HepG2 (cell line): ENCODE results near the gene ELOVL5. TPM values are rescaled to one million over a fixed set of nuclear protein-coding genes. Genes with fewer than 3 reads are reported as not detected.
A peak's percentile ranks its signal among the peaks of the same experiment; 100 is the strongest.

Source experiments
- ATAC-seq: fragments of 200-7000 bp; cut with Tn5 transposase; 3 replicates; pipeline ENCODE4 v1.9.1; 2020; ENCODE audit warnings: mild to moderate bottlenecking, moderate library complexity
- BruUV-seq: library from RNA; stranded (reverse); fragments of 400-500 nt; replicated peaks from 2 replicates; lab custom pipeline; 2021; lab: Mats Ljungman, UMichigan
- CTCF ChIA-PET: fragments of 300-600 bp; formaldehyde crosslinking; extraction: SDS; loops from one replicate; lab custom pipeline; 2021; ENCODE audit warnings: low total read pairs, inconsistent platforms, low intra/inter-chr PET ratio; lab: Yijun Ruan, JAX
- POLR2A ChIA-PET: fragments of 350-600 bp; sonication (Branson Sonifier 250); formaldehyde crosslinking; loops from one replicate; lab custom pipeline; 2020; ENCODE audit warnings: antibody characterized with exemption, inconsistent platforms; lab: Yijun Ruan, JAX
- DNase-seq: peaks from one replicate; pipeline ENCODE4 v3.0.0-alpha.2; 2015; ENCODE audit warnings: low spot score
- FAIRE-seq: peaks from 3 replicates; lab custom pipeline; 2011; peaks lifted over from hg19 to GRCh38; lab: Jason Lieb, UNC
- H2AFZ ChIP-seq: one replicate; pipeline ENCODE4 v1.6.1; 2011; ENCODE audit warnings: low read length, inconsistent platforms
- H3K27ac ChIP-seq: fragments of 300-600 bp; 3 replicates; pipeline ENCODE4 v1.8.0; 2011; ENCODE audit warnings: mixed run types, mild to moderate bottlenecking, mixed read lengths, low read length, inconsistent platforms; ENCODE audit not compliant: insufficient read depth; ENCODE audit errors: extremely low read length
- H3K27me3 ChIP-seq, 2 experiments: fragments of 200-600 bp in 1 of 2; 2 replicates in 1 of 2; 3 replicates in 1 of 2; pipeline versions ENCODE4 v1.6.0 to v1.8.0; 2011; ENCODE audit warnings: low read length in 2 of 2, mild to moderate bottlenecking in 2 of 2, moderate library complexity in 2 of 2, inconsistent platforms in 1 of 2; ENCODE audit not compliant: insufficient read depth in 2 of 2, control insufficient read depth in 1 of 2
- H3K36me3 ChIP-seq, 2 experiments: fragments of 200-600 bp in 1 of 2; replicated peaks in 1 of 2; 2 replicates in 1 of 2; 3 replicates in 1 of 2; pipeline versions ENCODE4 v1.5.1 to v1.8.0; 2011; ENCODE audit warnings: low read length in 2 of 2, inconsistent platforms in 1 of 2; ENCODE audit not compliant: insufficient read depth in 2 of 2, control insufficient read depth in 1 of 2
- H3K4me1 ChIP-seq: 2 replicates; pipeline ENCODE4 v1.5.1; 2012; ENCODE audit warnings: low read length, inconsistent platforms; ENCODE audit not compliant: insufficient read depth
- H3K4me2 ChIP-seq: 2 replicates; pipeline ENCODE4 v1.6.0; 2011; ENCODE audit warnings: low read depth, low read length, inconsistent platforms
- H3K4me3 ChIP-seq, 3 experiments: fragments of 200-600 bp in 1 of 3; sonication (generic), shearing (Covaris generic) in 1 of 3; replicated peaks in 1 of 3; 2 replicates each; pipeline ENCODE4 v1.5.1; 2011 to 2016; ENCODE audit warnings: low read length in 3 of 3, inconsistent platforms in 2 of 3, low read depth in 2 of 3, mild to moderate bottlenecking in 2 of 3, control low read depth in 1 of 3, mixed read lengths in 1 of 3; ENCODE audit not compliant: insufficient read depth in 1 of 3
- H3K79me2 ChIP-seq: one replicate; pipeline ENCODE4 v1.6.1; 2011; ENCODE audit warnings: low read length, inconsistent platforms; ENCODE audit not compliant: insufficient read depth
- H3K9ac ChIP-seq: 2 replicates; pipeline ENCODE4 v1.6.0; 2011; ENCODE audit warnings: mild to moderate bottlenecking, low read depth, low read length, inconsistent platforms; ENCODE audit not compliant: insufficient read depth
- H3K9me3 ChIP-seq: 2 replicates; pipeline ENCODE4 v1.5.1; 2012; ENCODE audit warnings: mild to moderate bottlenecking, low read length
- H4K20me1 ChIP-seq: 2 replicates; pipeline ENCODE4 v1.6.0; 2011; ENCODE audit warnings: inconsistent platforms, mild to moderate bottlenecking, low read length, moderate library complexity; ENCODE audit not compliant: insufficient read depth
- CBFB ChIP-seq: sonication (generic); formaldehyde crosslinking; IDR thresholded peaks from 2 replicates; pipeline ENCODE4 v1.4.0; 2020; ENCODE audit warnings: missing genetic modification reagents
- CEBPB ChIP-seq: IDR thresholded peaks from 2 replicates; pipeline ENCODE4 v1.6.1; 2011; ENCODE audit warnings: low read depth, low read length, improper control_type of control experiment, borderline replicate concordance
- JARID2 ChIP-seq: sonication (generic); formaldehyde crosslinking; IDR thresholded peaks from 2 replicates; pipeline ENCODE4 v1.8.1; 2023; ENCODE audit warnings: missing genetic modification reagents, inconsistent platforms; ENCODE audit not compliant: insufficient replicate concordance
- MED1 ChIP-seq: sonication (generic); formaldehyde crosslinking; IDR thresholded peaks from 2 replicates; pipeline ENCODE4 v1.4.0; 2020; ENCODE audit warnings: missing genetic modification reagents
- SNAPC5 ChIP-seq: sonication (generic); formaldehyde crosslinking; IDR thresholded peaks from 2 replicates; pipeline ENCODE4 v1.8.1; 2023; ENCODE audit warnings: mild to moderate bottlenecking, missing genetic modification reagents, borderline replicate concordance
- SOX13 ChIP-seq, 3 experiments: fragments of 450-650 bp in 1 of 3; sonication (generic) in 1 of 3; formaldehyde crosslinking in 1 of 3; IDR thresholded peaks in 2 of 3; conservative IDR thresholded peaks in 1 of 3; 2 replicates each; pipeline versions ENCODE4 v1.5.0 to v1.6.1; 2016 to 2020; ENCODE audit warnings: antibody characterized with exemption in 1 of 3, mild to moderate bottlenecking in 1 of 3, missing compliant biosample characterization in 1 of 3, missing genetic modification reagents in 1 of 3, moderate library complexity in 1 of 3
- TRIM22 ChIP-seq: fragments of 450-650 bp; IDR thresholded peaks from 2 replicates; pipeline ENCODE4 v1.6.1; 2017
- ZBTB34 ChIP-seq: sonication (generic); formaldehyde crosslinking; IDR thresholded peaks from 2 replicates; pipeline ENCODE4 v1.8.0; 2022; ENCODE audit warnings: mild to moderate bottlenecking, missing genetic modification reagents
- WGBS: methylation state at CpG from one replicate; pipeline ENCODE4 v1.1.6; 2017; ENCODE audit warnings: low lambda C conversion rate; 5-methylcytosine and 5-hydroxymethylcytosine counted together
- in situ Hi-C: cut with HindIII; loops from 2 replicates; pipeline ENCODE4 v1.10.0; 2017; ENCODE audit warnings: low pct_unique_long_range_greater_than_20kb; ENCODE audit not compliant: extremely low pct_ligation_motif_present
- intact Hi-C: fragments of 100-400 bp; cut with micrococcal nuclease; formaldehyde crosslinking; loops from one replicate; pipeline ENCODE4 v1.10.0; 2022; ENCODE audit not compliant: unreplicated experiment
- polyA plus RNA-seq, 8 experiments: library from polyadenylated mRNA; depleted of rRNA in 3 of 8; stranded (reverse) in 7 of 8; unstranded in 1 of 8; fragments of >200 nt; fragmentation: Illumina TruSeq in 4 of 8; extraction: Trizol in 4 of 8; gene quantifications; 2 replicates each; pipeline versions ENCODE4 v1.2.1 to v1.2.3, GENCODE V29; 2011 to 2016; ENCODE audit warnings: low read depth in 4 of 8, missing spikeins in 1 of 8, mixed read lengths in 1 of 8; ENCODE audit not compliant: insufficient read depth in 1 of 8
- total RNA-seq, 5 experiments: library from RNA; depleted of rRNA; stranded (reverse); fragments of >200 nt; fragmentation: Illumina TruSeq; extraction: Trizol; gene quantifications; 2 replicates each; pipeline ENCODE4 v1.2.3, GENCODE V29; 2016; ENCODE audit warnings: low read depth in 1 of 5

The ELOVL5 gene
- total and polyA plus RNA-seq, 2 of the 13 experiments (the other 11 are each of a cell fraction or from before 2014, with no cell fraction given), result 50.1 to 72.4 TPM

GRCh38 chr6:53376661-53377226, 28.0 kb upstream of the ELOVL5 start (continued):
- no peak for TF ChIP-seq TRIM22
- no peak for TF ChIP-seq CBFB (CRISPR knock-in tag)

- no peaks in the 10 kb centered on the region for H3K36me3 ChIP-seq
- CTCF ChIA-PET, result no interaction called here
- FAIRE-seq, result no peak
- no peaks in the 10 kb centered on the region for H3K9me3 ChIP-seq
- intact Hi-C loops, result no loop called here
- no peak overlapping the region for H3K4me3 ChIP-seq
- TF ChIP-seq JARID2, result no peak
- 0 out of 2 replicates have a peak, but pooled peaks have one; percentile 9 for TF ChIP-seq CEBPB
- TF ChIP-seq, all 625 proteins: peak for 1
- Histone ChIP-seq H3K27ac (no peak overlapping the region), H3K4me2 (no peak overlapping the region), H4K20me1 (no peaks in the 10 kb centered on the region), H3K9ac (no peak overlapping the region), H3K27me3 (no peaks in the 10 kb centered on the region), H3K79me2 (no peaks in the 10 kb centered on the region), H3K4me1 (peaks cover 42% of the 10 kb centered on the region), H2AFZ (no peak overlapping the region)
- in situ Hi-C loops, result no loop called here
- no TSS peak for BruUV-seq
- ATAC-seq (no peak), DNase-seq (no peak)
- POLR2A ChIA-PET, result no interaction called here
Measured at GRCh38 chr6:53375847-53376246, 27.1 kb upstream of the ELOVL5 start.

- no peak overlapping the region for H3K4me3 ChIP-seq
- in situ Hi-C loops, result no loop called here
- WGBS, result 16% methylated on average over 4 of the region's 4 CpGs
- no peaks in the 10 kb centered on the region for H3K79me2 ChIP-seq
- H2AFZ ChIP-seq, result no peak overlapping the region
- no peak overlapping the region for H3K9ac ChIP-seq
- H3K4me2 ChIP-seq, result no peak overlapping the region
- no peak overlapping the region for H3K27ac ChIP-seq
- ChIA-PET CTCF (no interaction called here), POLR2A (no interaction called here)
- FAIRE-seq (no peak), ATAC-seq (no peak), DNase-seq (no peak)
- no peaks in the 10 kb centered on the region for H3K27me3 ChIP-seq
- no peaks in the 10 kb centered on the region for H3K36me3 ChIP-seq
- no peaks in the 10 kb centered on the region for H4K20me1 ChIP-seq
- peaks cover 52% of the 10 kb centered on the region for H3K4me1 ChIP-seq
- H3K9me3 ChIP-seq, result no peaks in the 10 kb centered on the region
- no TSS peak for BruUV-seq
- intact Hi-C loops, result no loop called here
- no peak for TF ChIP-seq MED1 (CRISPR knock-in tag)
- no peak for TF ChIP-seq SOX13 (IDR thresholded peaks at IDR 0.05)
- TF ChIP-seq SOX13 (CRISPR knock-in tag; conservative IDR thresholded peaks at IDR 0.05 in 1 of 2, IDR thresholded peaks at IDR 0.05 in 1 of 2), result peak in 1 of 2 experiments; percentile 48; a peak in 1 of 4 replicates
- no peak for TF ChIP-seq SNAPC5 (CRISPR knock-in tag)
- TF ChIP-seq ZBTB34 (CRISPR knock-in tag), result no peak
Measured at GRCh38 chr6:53373638-53374037, 24.9 kb upstream of the ELOVL5 start.
